Esophagus mucosa (tissue), 1 donor: Measurements from ENCODE around the gene OR9G4. TPM values are rescaled to one million over a fixed set of nuclear protein-coding genes. Genes with fewer than 3 reads are reported as not detected.

Experiments used
- ATAC-seq: fragments of 200-7000 bp; cut with Tn5 transposase; one replicate; pipeline ENCODE4 v1.9.1; 2020
- total RNA-seq: library from RNA; stranded (reverse); gene quantifications from one replicate; pipeline ENCODE4 v1.2.4, GENCODE V29; 2023
- donor health status: DM: yes; HTN: yes; CAD: no.

OR9G4 gene
- total RNA-seq, result not detected

DNA sequence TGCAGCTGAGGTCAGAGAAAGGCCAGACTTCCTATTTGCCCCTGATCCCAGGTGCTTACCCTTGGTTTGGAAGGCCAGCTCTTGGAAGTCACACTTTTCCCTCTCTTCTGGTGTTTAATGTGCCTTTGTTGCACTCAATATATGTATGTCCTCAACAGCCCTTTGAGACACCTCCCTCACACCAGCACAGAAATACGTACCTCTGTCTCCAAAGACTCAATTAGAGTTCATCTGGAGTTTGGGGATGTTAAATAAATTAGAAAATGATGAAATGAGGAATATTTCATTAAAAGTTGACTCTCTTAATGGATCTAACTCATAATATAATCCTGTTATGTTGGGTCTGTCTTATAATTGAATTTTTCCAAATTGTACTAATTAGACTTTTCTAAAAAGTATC is at the start of gene OR9G4:
Gene OR9G4 (minus strand): TSS at position 101 of the 400 bp plus-strand sequence. CDS start 4,931 bp downstream, outside the sequence.
- no peak for ATAC-seq

DNA sequence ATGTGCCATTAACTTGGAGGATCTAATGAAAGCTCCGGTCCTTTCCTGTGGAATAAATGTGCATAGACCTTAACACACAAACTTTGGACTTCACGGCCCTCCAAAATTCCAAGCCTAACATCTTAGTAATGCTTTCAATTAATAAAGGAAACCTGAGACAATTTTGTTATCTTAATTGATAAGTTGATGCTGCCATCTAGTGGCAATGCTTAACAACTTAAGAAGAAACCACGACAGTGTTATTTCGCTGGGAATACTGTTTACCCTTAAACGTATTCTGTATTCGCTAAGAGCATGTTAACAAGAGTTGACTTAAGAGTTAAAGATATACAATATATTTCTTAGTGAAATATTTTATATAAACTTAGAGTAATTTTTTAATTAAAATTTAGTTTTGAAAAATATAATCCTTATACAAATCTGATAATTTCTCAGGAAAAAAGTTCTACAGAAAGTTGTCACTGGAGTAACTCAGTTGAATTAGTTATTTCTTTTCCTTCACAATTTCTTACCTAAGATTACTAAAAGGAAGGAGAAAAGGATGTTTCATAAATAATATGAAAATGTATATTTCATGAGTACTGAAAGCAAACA is 35.0 kb upstream of the OR9G4 start:
- ATAC-seq, result no peak

DNA sequence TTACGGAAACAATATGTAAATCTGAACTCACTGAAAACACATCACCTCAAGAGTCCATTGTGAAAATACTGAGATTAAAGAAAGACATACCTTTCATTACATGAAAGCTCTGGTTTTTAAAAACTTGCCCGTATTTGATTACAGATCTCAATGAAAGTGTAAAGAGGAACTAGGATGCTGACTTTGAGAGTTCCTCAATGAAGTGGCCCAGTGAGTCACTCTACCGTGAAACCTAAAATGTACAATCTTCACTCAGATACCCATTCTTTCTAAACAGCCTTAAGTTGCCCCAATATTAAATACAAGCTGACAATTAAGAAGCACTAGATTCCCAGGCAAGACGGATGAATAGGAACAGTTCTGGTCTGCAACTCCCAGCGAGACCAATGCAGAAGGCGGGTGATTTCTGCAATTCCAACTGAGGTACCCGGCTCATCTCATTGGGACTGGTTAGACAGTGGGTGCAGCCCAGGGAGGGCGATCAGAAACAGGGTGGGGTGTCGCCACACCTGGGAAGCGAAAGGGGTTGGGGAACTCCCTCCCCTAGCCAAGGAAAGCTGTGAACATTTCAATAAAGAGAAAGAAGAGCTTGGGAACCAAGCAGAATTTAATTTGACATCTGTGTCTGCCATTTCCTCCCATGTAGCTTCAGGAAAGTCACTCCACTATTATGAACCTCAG is 33.8 kb upstream of the OR9G4 start:
- no peak for ATAC-seq

DNA sequence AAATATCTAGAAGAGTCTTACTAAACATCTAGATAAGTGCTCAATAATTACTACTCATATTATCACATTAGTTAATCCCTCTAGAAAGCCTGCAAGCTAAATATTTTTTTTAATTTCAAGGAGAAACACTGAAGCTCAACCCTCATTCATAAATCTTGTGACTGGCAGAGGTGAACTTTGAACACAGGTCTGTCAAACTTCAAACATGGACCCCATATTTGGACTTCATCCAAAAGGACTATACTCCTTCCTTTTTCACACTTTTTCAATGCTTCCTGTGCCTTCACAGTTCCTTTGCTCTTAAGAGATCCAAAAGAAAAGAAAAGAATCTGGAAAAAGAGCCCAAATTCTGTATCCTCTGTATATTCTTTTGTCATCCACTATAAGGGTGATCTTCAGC is 28.3 kb upstream of the OR9G4 start:
- ATAC-seq, result no peak

DNA sequence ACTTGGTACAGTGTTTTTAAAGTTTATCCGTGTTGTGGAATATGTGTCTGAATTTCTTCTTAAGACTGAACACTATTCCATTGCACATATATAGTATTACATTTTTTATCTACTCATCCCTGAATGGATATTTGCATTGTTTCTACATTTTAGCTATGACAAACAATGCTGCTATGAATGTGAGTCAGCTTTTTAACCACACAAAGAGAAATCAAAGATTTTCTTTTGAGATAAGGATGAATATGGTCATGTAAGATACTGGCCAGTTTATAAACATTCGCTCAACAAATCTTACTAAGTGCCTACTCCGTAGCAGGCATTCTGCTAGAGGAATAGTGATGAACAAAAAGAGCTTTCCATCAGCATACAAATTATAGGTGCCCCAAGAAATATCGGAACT is 16.5 kb upstream of the OR9G4 start:
- no peak for ATAC-seq

DNA sequence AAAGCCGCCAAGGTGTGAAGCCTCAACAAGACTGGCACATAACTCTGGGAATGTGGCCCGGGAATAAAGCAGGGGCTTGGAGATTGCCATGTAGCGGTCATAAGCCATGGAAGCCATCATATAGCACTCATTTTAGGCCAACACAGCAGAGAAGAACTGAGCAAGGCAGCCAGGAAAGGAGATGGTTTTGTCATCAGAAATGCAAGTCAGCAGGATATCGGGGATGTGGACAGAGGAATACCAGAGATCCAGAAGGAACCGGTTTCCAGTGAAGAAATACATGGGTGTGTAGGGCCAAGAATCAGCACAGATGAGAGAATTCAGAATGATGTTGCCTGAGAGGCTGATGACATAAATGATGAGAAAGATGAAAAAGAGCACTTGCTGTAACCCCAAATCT is 3.0 kb upstream of the OR9G4 start:
- ATAC-seq, result no peak

DNA sequence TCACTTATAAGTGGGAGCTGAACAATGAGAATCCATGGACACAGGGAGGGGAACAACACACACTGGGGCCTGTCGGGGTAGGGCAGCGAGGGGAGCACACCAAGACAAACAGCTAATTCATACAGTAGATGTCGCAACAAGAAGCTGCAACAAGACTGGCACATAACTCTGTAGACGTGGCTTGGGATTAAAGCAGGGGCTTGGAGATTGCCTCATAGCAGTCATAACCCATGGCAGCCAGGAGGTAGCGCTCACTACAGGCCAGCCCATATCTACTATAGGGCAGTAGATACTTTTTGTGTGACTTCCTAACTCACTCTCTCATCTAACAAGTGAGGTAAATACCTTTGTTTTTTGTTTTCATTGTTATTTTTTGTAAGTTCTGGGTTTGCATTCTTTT is 1.7 kb upstream of the OR9G4 start:
- ATAC-seq, result no peak

DNA sequence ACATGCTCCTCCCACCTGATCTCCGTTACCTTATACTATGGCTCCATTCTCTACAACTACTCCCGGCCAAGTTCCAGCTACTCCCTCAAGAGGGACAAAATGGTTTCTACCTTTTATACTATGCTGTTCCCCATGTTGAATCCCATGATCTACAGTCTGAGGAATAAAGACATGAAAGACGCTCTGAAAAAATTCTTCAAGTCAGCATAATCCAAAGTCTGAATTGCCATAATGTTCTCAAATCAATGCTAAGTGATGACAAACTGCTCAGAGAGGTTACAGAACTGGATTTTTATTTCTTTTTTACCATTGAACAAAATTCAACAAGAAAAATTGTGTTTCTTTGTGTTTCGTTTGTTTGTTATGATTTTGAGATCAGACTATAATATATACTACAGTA is 7.6 kb downstream of the OR9G4 start:
- ATAC-seq, result no peak

DNA sequence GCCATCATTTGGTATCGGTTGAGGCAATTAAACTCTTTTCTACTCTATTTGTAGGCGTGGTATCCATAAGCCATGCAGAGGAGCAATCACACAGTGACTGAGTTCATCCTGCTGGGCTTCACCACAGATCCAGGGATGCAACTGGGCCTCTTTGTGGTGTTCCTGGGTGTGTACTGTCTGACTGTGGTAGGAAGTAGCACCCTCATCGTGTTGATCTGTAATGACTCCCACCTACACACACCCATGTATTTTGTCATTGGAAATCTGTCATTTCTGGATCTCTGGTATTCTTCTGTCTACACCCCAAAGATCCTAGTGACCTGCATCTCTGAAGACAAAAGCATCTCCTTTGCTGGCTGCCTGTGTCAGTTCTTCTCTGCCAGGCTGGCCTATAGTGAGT is 8.4 kb downstream of the OR9G4 start:
- no peak for ATAC-seq

DNA sequence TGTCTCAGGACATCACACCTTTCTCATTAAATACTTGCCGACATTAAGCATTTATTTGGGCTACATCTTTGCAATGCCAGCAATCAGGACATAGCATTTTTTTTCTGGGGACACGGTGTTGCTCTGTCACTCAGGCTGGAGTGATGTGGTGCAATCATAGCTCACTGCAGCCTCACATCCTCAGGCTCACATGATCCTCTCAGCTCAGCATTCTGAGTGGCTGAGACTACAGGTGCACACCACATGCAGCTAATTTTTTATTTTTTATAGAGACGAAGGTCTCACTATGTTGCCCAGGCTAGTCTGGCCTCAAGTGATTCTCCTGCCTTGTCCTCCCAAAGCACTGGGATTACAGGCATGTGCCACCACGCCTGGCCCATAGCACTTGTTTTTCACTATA is 28.0 kb downstream of the OR9G4 start:
- no peak for ATAC-seq

DNA sequence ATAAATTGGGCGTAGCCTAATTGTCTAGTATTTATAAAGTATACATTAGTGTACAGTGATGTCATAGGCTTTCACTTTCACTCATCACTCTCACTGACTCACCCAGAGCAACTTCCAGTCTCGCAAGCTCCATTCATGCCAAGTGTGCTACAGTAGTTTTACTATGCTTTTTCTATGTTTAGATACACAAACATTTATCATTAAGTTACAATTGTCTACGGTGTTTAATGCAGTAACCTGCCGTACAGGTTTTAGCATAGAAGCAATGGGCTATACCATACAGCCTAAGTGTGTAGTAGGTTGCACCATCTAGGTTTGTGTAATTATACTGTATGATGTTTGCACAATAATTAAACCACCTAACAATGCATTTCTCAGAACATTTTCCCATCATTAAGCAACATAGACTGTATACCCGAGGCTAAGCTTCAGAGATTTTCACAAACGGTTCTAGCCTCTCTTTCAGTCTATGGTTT is 32.1 kb downstream of the OR9G4 start:
- ATAC-seq, result peak; percentile 87

DNA sequence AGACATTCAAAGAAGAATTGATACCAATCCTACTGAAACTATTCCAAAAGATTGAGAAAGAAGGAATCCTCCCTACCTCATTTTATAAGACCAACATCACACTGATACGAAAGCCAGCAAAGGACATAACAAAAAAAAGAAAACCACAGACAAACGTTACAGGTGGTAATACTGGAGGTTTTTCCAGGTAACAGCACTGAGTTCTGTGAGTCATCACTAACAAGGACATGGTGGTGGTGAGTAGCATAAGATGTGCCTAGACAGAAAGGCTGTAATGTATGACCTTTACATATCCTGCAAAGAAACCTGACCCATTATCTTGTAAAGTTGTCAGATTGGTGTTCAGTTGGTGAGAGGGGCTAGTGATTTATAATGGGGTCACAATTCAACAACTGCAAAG is 34.3 kb downstream of the OR9G4 start:
- ATAC-seq, result no peak

DNA sequence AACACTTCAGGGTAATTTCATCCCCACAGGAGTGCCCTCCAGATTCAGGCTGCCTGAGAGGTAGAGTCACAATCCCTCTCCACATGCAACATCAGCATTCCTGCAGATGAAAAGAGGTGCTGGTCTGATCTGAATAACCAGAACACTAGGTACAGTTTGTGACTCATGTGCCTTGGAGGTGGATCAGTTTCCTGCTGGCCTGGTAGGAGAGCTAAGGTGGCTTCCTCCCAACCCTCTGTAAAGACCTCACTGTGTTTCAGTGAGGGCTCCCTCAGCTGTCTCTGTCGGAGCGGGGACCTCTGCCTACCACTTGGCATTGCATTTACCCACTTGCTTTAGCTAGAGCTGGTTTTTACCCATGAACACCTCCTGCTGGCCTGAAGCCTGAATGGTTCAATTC is 42.0 kb downstream of the OR9G4 start:
- peak; percentile 39 for ATAC-seq

DNA sequence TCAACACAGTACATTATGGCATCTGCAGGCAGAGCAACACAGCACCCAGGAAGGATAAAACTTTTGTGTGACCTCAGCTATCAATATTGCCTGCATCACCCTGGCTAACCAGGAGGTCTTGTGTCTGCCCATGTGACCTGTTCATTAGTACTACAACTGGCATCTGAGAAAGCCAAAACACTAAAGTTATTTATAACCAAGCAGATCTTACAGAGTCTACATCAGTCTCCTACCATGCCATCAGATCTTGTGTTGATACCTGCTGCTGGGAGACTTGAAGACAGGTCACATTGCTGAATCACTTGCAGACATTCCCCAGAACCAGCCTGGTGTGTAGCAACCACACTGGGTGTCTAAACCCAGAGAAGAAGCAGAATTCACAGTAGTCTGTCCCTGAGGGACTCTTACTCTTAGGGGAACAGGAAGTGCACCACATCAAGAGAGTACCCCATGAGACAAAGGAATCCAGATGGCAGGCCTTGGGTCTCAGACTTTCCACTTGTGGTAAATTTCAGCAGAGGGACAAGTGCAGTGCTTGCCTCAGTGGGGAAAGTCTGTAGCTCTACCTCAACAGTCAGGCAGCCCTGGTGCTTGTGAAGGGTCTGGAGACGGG is 42.6 kb downstream of the OR9G4 start:
- ATAC-seq, result no peak

DNA sequence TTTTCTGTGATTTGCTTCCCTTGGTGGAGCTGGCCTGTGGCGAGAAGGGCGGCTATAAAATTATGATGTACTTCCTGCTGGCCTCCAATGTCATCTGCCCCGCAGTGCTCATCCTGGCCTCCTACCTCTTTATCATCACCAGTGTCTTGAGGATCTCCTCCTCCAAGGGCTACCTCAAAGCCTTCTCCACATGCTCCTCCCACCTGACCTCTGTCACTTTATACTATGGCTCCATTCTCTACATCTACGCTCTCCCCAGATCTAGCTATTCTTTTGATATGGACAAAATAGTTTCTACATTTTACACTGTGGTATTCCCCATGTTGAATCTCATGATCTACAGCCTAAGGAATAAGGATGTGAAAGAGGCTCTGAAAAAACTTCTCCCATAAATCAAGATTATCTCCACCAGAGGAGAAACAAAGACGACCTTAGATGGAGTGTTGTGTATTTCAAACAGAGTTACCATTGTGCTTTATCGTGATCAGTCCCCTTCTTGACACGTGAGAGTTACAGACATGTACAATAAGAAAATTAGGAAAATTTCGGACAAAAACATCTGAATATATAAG is 47.5 kb downstream of the OR9G4 start:
- peak; percentile 18 for ATAC-seq

DNA sequence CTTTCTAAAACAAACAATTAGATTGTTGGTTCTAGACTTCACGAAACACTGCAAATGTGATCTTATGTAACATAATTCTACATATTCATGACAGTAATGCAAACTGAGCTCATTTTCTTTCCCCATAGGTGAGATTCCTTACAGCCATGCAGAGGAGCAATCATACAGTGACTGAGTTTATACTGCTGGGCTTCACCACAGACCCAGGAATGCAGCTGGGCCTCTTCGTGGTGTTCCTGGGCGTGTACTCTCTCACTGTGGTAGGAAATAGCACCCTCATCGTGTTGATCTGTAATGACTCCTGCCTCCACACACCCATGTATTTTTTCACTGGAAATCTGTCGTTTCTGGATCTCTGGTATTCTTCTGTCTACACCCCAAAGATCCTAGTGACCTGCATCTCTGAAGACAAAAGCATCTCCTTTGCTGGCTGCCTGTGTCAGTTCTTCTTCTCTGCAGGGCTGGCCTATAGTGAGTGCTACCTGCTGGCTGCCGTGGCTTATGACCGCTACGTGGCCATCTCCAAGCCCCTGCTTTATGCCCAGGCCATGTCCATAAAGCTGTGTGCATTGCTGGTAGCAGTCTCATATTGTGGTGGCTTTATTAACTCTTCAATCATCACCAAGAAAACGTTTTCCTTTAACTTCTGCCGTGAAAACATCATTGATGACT is 48.1 kb downstream of the OR9G4 start:
- ATAC-seq, result peak; percentile 17

DNA sequence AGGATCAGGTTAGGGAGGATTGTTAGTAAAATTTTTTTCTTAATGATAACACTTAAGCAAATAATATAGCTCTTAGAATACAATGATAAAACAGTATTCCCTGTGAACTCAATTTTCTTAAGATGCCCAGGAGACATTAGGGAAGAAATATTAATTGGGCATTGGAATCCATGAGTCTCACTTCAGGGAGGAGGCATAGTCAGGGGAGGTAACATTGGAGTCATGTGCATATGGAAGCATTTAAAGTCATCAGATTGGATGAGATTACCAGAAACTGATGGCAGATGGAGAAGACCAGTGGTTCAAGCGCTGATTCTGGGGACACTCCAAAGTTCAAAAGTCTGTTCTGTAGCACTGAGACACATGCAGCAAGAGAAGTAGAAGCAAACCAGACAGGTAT is 49.7 kb downstream of the OR9G4 start, which contains the start of gene OR9G1:
Gene OR9G1 (plus strand): TSS at position 301 of the 400 bp plus-strand sequence. CDS start 1,293 bp downstream, outside the sequence.
- ATAC-seq, result no peak

DNA sequence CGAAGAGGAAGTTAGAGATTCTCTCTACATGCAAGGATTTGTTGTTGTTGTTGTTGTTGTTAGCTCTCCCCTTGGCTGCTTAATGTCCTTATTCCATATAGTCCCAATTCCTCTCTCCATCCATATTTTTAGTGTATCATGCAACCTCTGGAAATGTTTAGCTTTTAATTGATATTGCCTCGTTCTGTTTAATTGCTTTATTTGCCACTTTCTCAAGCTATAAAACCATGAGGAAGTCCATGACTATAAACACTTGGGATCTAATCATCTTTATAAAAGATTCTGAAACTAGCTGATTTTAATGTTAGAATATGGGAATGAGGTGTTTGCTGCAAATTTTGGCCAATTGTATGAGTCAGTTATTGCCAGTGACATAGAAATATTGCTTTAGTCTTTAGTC is 55.1 kb downstream of the OR9G4 start:
- ATAC-seq, result no peak

Other genes starting within 250 kb of the OR9G4 start
- gene OR5M11, start 205.4 kb downstream of the OR9G4 start, total RNA-seq, result not detected
- not detected for gene OR5M10, start 171.0 kb downstream of the OR9G4 start, total RNA-seq
- gene OR5M1, start 133.8 kb downstream of the OR9G4 start, total RNA-seq, result not detected
- not detected for gene OR5AP2, start 106.3 kb downstream of the OR9G4 start, total RNA-seq
- not detected for gene OR5AR1, start 85.0 kb downstream of the OR9G4 start, total RNA-seq
- gene OR9G1, start 49.6 kb downstream of the OR9G4 start, total RNA-seq, result not detected
- gene OR5AK2, start 240.2 kb upstream of the OR9G4 start, total RNA-seq, result not detected